Medulla oblongata (tissue), 1 donor: ENCODE results near the gene AMIGO1.

ENCODE experiments used
- DNase-seq: peaks from one replicate; pipeline ENCODE4 v3.0.0-alpha.2; 2015; ENCODE audit errors: extremely low spot score

AMIGO1 gene

GRCh38 chr1:109532365-109533136 is 23.0 kb upstream of the AMIGO1 start:
- DNase-seq = peak; percentile 90

GRCh38 chr1:109531826-109532364 is 22.4 kb upstream of the AMIGO1 start:
- no peak for DNase-seq

GRCh38 chr1:109531380-109531779 is 21.9 kb upstream of the AMIGO1 start:
- no peak for DNase-seq

GRCh38 chr1:109530457-109531087 is 21.0 kb upstream of the AMIGO1 start:
- peak; percentile 54 for DNase-seq

- no peak for DNase-seq
These were observed 20.4 kb upstream of the AMIGO1 start for GRCh38 chr1:109529881-109530456.

GRCh38 chr1:109528712-109529111 is 19.2 kb upstream of the AMIGO1 start:
- DNase-seq = no peak

GRCh38 chr1:109527846-109528695 is 18.5 kb upstream of the AMIGO1 start:
- DNase-seq = no peak

- no peak for DNase-seq
These were observed 17.7 kb upstream of the AMIGO1 start for GRCh38 chr1:109527098-109527811.

GRCh38 chr1:109523706-109524105 is 14.2 kb upstream of the AMIGO1 start:
- no peak for DNase-seq

GRCh38 chr1:109522026-109522425 is 12.5 kb upstream of the AMIGO1 start:
- DNase-seq = no peak

GRCh38 chr1:109521002-109521951 is 11.8 kb upstream of the AMIGO1 start:
- DNase-seq = no peak

- DNase-seq = no peak
These were observed 7.8 kb upstream of the AMIGO1 start for GRCh38 chr1:109517337-109517736.

GRCh38 chr1:109516872-109517271 is 7.3 kb upstream of the AMIGO1 start:
- DNase-seq = no peak

- no peak for DNase-seq
These were observed 5.3 kb upstream of the AMIGO1 start for GRCh38 chr1:109514846-109515245.

- DNase-seq = no peak
These were observed 3.7 kb upstream of the AMIGO1 start for GRCh38 chr1:109513110-109513710.

GRCh38 chr1:109508873-109509175 is 703 bp downstream of the AMIGO1 start:
- no peak for DNase-seq

GRCh38 chr1:109508001-109508872 is 1.3 kb downstream of the AMIGO1 start:
- DNase-seq = no peak

GRCh38 chr1:109504974-109505373 is 4.6 kb downstream of the AMIGO1 start:
- DNase-seq = no peak

- no peak for DNase-seq
These were observed 5.6 kb downstream of the AMIGO1 start for GRCh38 chr1:109503935-109504334.
